ENCODE measurements around the gene FBXW11.
"Not testable (repeated sequence)": the region's sequence is repeated elsewhere in the genome, so short reads cannot be mapped to it uniquely, and the experiment has no call there.

DNA sequence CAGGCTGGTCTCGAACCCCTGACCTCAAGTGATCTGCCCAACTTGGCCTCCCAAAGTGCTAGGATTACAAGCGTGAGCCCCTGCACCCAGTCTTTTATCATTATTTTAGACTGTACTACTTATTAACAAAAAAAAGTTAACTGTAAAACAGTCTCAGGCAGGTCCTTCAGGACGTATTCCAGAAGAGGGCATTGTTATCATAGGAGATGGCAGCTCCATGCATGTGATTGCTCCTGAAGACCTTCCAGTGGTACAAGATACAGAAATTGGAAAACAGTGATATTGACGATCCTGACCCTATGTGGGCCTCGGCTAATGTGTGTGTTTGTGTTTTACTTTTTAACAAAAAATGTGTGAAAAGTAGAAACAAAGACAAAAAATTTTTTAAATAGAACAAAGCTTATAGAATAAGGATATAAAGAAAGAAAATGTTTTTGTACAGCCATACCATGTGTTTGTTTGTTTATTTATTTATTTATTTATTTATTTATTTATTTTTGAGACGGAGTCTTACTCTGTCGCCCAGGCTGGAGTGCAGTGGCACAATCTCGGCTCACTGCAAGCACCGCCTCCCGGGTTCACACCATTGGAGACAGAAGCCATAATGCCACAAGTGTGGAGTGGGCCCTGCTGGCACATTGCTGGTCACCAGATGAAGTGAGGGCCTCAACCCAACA, 13.8 kb upstream of the FBXW11 start:
- TF ChIP-seq POLR2AphosphoS5, POLR2A (IDR thresholded peaks at IDR 0.05): not testable (repeated sequence)

Measured in spleen (tissue), 3 donors.